Measurements from ENCODE around the gene ZNF48. TPM values are rescaled to one million over a fixed set of nuclear protein-coding genes. Genes with fewer than 3 reads are reported as not detected.

Gene ZNF48
- total RNA-seq, 2 experiments from 2014 or later = 17.3 to 18.8 TPM

GRCh38 chr16:30445408-30446202, 50.4 kb downstream of the ZNF48 start, which contains the start of gene SEPHS2:
TSS of gene SEPHS2 (minus strand) at chr16:30445874. CDS start at chr16:30445727, 147 bp downstream.
- no peaks in the 10 kb centered on the region for H3K9me3 ChIP-seq (ENCODE audit: low read length)
- DNase-seq (ENCODE audit: low spot score) = peak; percentile 99
- H3K4me1 ChIP-seq (ENCODE audit: insufficient read depth, low read length, poor library complexity, severe bottlenecking) = peaks cover 37% of the 10 kb centered on the region
- no peaks in the 10 kb centered on the region for H3K9me2 ChIP-seq (ENCODE audit: insufficient read depth, low read length)
- H3K36me3 ChIP-seq (ENCODE audit: insufficient read depth, low read length) = peaks cover 33% of the 10 kb centered on the region
- POLR2A ChIA-PET = interaction anchor here (1.6 kb wide), 1 partner anchor 12 kb away, joined by 8 read pairs; no protein-coding TSS in a partner anchor
- peaks cover 22% of the 10 kb centered on the region for H4K20me1 ChIP-seq (ENCODE audit: insufficient read depth, low read length)
- intact Hi-C loops (cut with micrococcal nuclease; ENCODE audit: unreplicated experiment) = no loop called here
- CTCF ChIA-PET (ENCODE audit: unreplicated experiment) = no interaction called here
- H3K27ac ChIP-seq (ENCODE audit: low read depth, low read length, poor library complexity, severe bottlenecking) = peak within 1 kb of the TSS; percentile 84
- peak within 1 kb of the TSS; percentile 84 for H3K4me2 ChIP-seq (ENCODE audit: low read length)
- peak within 1 kb of the TSS; percentile 86 for H3K4me3 ChIP-seq (ENCODE audit: low read depth, low read length, poor library complexity, severe bottlenecking)
- peak within 1 kb of the TSS; percentile 85 for H2AFZ ChIP-seq (ENCODE audit: low read length)
- no peak for TF ChIP-seq EZH2phosphoT487 (IDR thresholded peaks at IDR 0.05; ENCODE audit: borderline replicate concordance, low read depth, low read length)
- TF ChIP-seq CTCF (conservative IDR thresholded peaks at IDR 0.05; ENCODE audit: low read length) = peak; percentile 70
- peaks cover 30% of the 10 kb centered on the region for H3K79me2 ChIP-seq (ENCODE audit: insufficient read depth, low read depth, low read length)
- no TSS peak for BruUV-seq (replicated peaks)

GRCh38 chr16:30446203-30446595, 51.0 kb downstream of the ZNF48 start:
- POLR2A ChIA-PET = interaction anchor here (0.6 to 1.6 kb wide), 2 partner anchors 11 to 50 kb away, joined by 3 to 8 read pairs; no protein-coding TSS in a partner anchor
- Histone ChIP-seq H3K9me3 (ENCODE audit: low read length) (no peaks in the 10 kb centered on the region), H4K20me1 (ENCODE audit: insufficient read depth, low read length) (peaks cover 22% of the 10 kb centered on the region), H3K4me2 (ENCODE audit: low read length) (peak overlapping the region; percentile 84), H3K4me3 (ENCODE audit: low read depth, low read length, poor library complexity, severe bottlenecking) (peak overlapping the region; percentile 86), H2AFZ (ENCODE audit: low read length) (peak overlapping the region; percentile 85), H3K79me2 (ENCODE audit: insufficient read depth, low read depth, low read length) (peaks cover 30% of the 10 kb centered on the region), H3K27ac (ENCODE audit: low read depth, low read length, poor library complexity, severe bottlenecking) (peak overlapping the region; percentile 84), H3K36me3 (ENCODE audit: insufficient read depth, low read length) (peaks cover 33% of the 10 kb centered on the region), H3K4me1 (ENCODE audit: insufficient read depth, low read length, poor library complexity, severe bottlenecking) (peaks cover 42% of the 10 kb centered on the region), H3K9me2 (ENCODE audit: insufficient read depth, low read length) (no peaks in the 10 kb centered on the region)
- CTCF ChIA-PET (ENCODE audit: unreplicated experiment) = no interaction called here
- intact Hi-C loops (cut with micrococcal nuclease; ENCODE audit: unreplicated experiment) = no loop called here
- TF ChIP-seq CTCF (conservative IDR thresholded peaks at IDR 0.05; ENCODE audit: low read length) (no peak), EZH2phosphoT487 (IDR thresholded peaks at IDR 0.05; ENCODE audit: borderline replicate concordance, low read depth, low read length) (no peak)
- DNase-seq (ENCODE audit: low spot score) = no peak
- BruUV-seq (replicated peaks) = no TSS peak

Measured in OCI-LY7 (cell line).